Activated T-cell treated with anti-CD3 and anti-CD28 coated beads, Interleukin-2, amount 50 U/mL, for 72 hours (primary cell): ENCODE data around the gene PIBF1. TPM values are rescaled to one million over a fixed set of nuclear protein-coding genes. Genes with fewer than 3 reads are reported as not detected.

ENCODE experiments used
- ATAC-seq, 2 donors: fragments of 150-1000 bp; cut with Tn5 transposase; replicated peaks in 1 of 2; 2 replicates each; pipeline ENCODE4 v1.10.0; 2021; ENCODE audit warnings: moderate library complexity in 2 of 2, mild to moderate bottlenecking in 1 of 2
- DNase-seq, 2 donors: peaks; one replicate each; pipeline ENCODE4 v3.0.0; 2021 to 2022; ENCODE audit warnings: mixed read lengths in 1 of 2
- H3K27ac Mint-ChIP-seq: one replicate; pipeline ENCODE4 v1.8.0; 2022; ENCODE audit warnings: mild to moderate bottlenecking, moderate library complexity, mixed read lengths
- H3K27me3 Mint-ChIP-seq: one replicate; pipeline ENCODE4 v1.8.0; 2022; ENCODE audit warnings: low read depth, mixed read lengths
- H3K36me3 Mint-ChIP-seq, 2 donors: one replicate each; pipeline ENCODE4 v1.8.0; 2022; ENCODE audit warnings: mixed read lengths in 2 of 2, mild to moderate bottlenecking in 1 of 2; ENCODE audit not compliant: insufficient read depth in 2 of 2
- H3K4me1 Mint-ChIP-seq: one replicate; pipeline ENCODE4 v1.8.0; 2022; ENCODE audit warnings: low read depth, mixed read lengths
- H3K4me3 Mint-ChIP-seq, 2 donors: one replicate each; pipeline ENCODE4 v1.8.0; 2022; ENCODE audit warnings: mild to moderate bottlenecking in 2 of 2, mixed read lengths in 2 of 2, moderate library complexity in 2 of 2
- H3K9me3 Mint-ChIP-seq, 2 donors: one replicate each; pipeline ENCODE4 v1.8.0; 2022; ENCODE audit warnings: mixed read lengths in 2 of 2
- total RNA-seq, 2 donors: library from RNA; stranded (reverse); gene quantifications; one replicate each; pipeline ENCODE4 v1.2.3, GENCODE V29; 2022

The PIBF1 gene
- total RNA-seq, 2 donors from 2014 or later, result 17.5 to 21.2 TPM

GRCh38 chr13:73055813-73056564 is 274.1 kb downstream of the PIBF1 start:
- no peaks in the 10 kb centered on the region for H3K9me3 Mint-ChIP-seq
- peaks cover 45% of the 10 kb centered on the region for H3K27me3 Mint-ChIP-seq
- no peak overlapping the region for H3K4me3 Mint-ChIP-seq
- ATAC-seq (no peak), DNase-seq (no peak)
- H3K36me3 Mint-ChIP-seq, result peaks cover 0 to 2% of the 10 kb centered on the region in 2 donors
- peaks cover 19% of the 10 kb centered on the region for H3K4me1 Mint-ChIP-seq
- no peak overlapping the region for H3K27ac Mint-ChIP-seq

- Mint-ChIP-seq H3K4me1 (peaks cover 19% of the 10 kb centered on the region), H3K36me3 (peaks cover 0 to 2% of the 10 kb centered on the region in 2 donors), H3K27ac (no peak overlapping the region), H3K27me3 (peaks cover 45% of the 10 kb centered on the region), H3K4me3 (no peak overlapping the region), H3K9me3 (no peaks in the 10 kb centered on the region)
- no peak for DNase-seq
- no peak for ATAC-seq
Measured at GRCh38 chr13:73056565-73056962, 274.6 kb downstream of the PIBF1 start.

- peaks cover 45% of the 10 kb centered on the region for H3K27me3 Mint-ChIP-seq
- peak overlapping the region in 1 of 2 donors; percentile 93 for H3K4me3 Mint-ChIP-seq
- H3K9me3 Mint-ChIP-seq, result no peaks in the 10 kb centered on the region
- ATAC-seq, result no peak
- peaks cover 0 to 2% of the 10 kb centered on the region in 2 donors for H3K36me3 Mint-ChIP-seq
- DNase-seq, result no peak
- H3K27ac Mint-ChIP-seq, result no peak overlapping the region
- peaks cover 19% of the 10 kb centered on the region for H3K4me1 Mint-ChIP-seq
Measured at GRCh38 chr13:73057284-73058063, 275.5 kb downstream of the PIBF1 start.

- Mint-ChIP-seq H3K27me3 (peaks cover 45% of the 10 kb centered on the region), H3K36me3 (peaks cover 0 to 2% of the 10 kb centered on the region in 2 donors), H3K4me3 (peak overlapping the region; percentile 89 to 93), H3K4me1 (peaks cover 19% of the 10 kb centered on the region), H3K27ac (no peak overlapping the region), H3K9me3 (no peaks in the 10 kb centered on the region)
- ATAC-seq, result no peak
- no peak for DNase-seq
Measured at GRCh38 chr13:73058064-73058313, 276.1 kb downstream of the PIBF1 start.

- Mint-ChIP-seq H3K4me3 (peak overlapping the region; percentile 89 to 93), H3K36me3 (peaks cover 0 to 2% of the 10 kb centered on the region in 2 donors), H3K27ac (no peak overlapping the region), H3K27me3 (peaks cover 45% of the 10 kb centered on the region), H3K4me1 (peaks cover 19% of the 10 kb centered on the region), H3K9me3 (no peaks in the 10 kb centered on the region)
- ATAC-seq (peak in 1 of 2 donors; percentile 16), DNase-seq (no peak)
Measured at GRCh38 chr13:73058432-73058735, 276.5 kb downstream of the PIBF1 start.

- Mint-ChIP-seq H3K27ac (no peak within 1 kb of the TSS), H3K4me3 (peak within 1 kb of the TSS; percentile 89 to 93), H3K27me3 (peaks cover 45% of the 10 kb centered on the region), H3K9me3 (no peaks in the 10 kb centered on the region), H3K4me1 (peaks cover 19% of the 10 kb centered on the region), H3K36me3 (peaks cover 0 to 2% of the 10 kb centered on the region in 2 donors)
- DNase-seq, result peak; percentile 97 to 98
- ATAC-seq, result peak; percentile 97 to 98
Measured at GRCh38 chr13:73058736-73059459, 277.0 kb downstream of the PIBF1 start, which contains the start of gene KLF5. Gene KLF5, plus strand, starts transcription at chr13:73059005. Its CDS starts 323 bp downstream, at chr13:73059328.

GRCh38 chr13:73059460-73060250 is 277.7 kb downstream of the PIBF1 start:
- Mint-ChIP-seq H3K27ac (no peak overlapping the region), H3K36me3 (peaks cover 0 to 2% of the 10 kb centered on the region in 2 donors), H3K4me3 (peak overlapping the region; percentile 78 to 88), H3K27me3 (peaks cover 45% of the 10 kb centered on the region), H3K9me3 (no peaks in the 10 kb centered on the region), H3K4me1 (peaks cover 19% of the 10 kb centered on the region)
- DNase-seq, result peak; percentile 51 to 65
- peak; percentile 39 to 50 for ATAC-seq

- H3K36me3 Mint-ChIP-seq, result peaks cover 0 to 2% of the 10 kb centered on the region in 2 donors
- peak; percentile 1 for DNase-seq
- no peak overlapping the region for H3K27ac Mint-ChIP-seq
- H3K9me3 Mint-ChIP-seq, result no peaks in the 10 kb centered on the region
- peaks cover 42% of the 10 kb centered on the region for H3K27me3 Mint-ChIP-seq
- H3K4me3 Mint-ChIP-seq, result peak overlapping the region; percentile 78 to 88
- no peak for ATAC-seq
- H3K4me1 Mint-ChIP-seq, result peaks cover 19% of the 10 kb centered on the region
Measured at GRCh38 chr13:73060251-73061160, 278.6 kb downstream of the PIBF1 start.

- ATAC-seq (no peak), DNase-seq (no peak)
- peaks cover 0 to 2% of the 10 kb centered on the region in 2 donors for H3K36me3 Mint-ChIP-seq
Measured at GRCh38 chr13:73061473-73061872, 279.5 kb downstream of the PIBF1 start.

GRCh38 chr13:73061876-73062275 is 279.9 kb downstream of the PIBF1 start:
- ATAC-seq, result no peak
- no peak overlapping the region for H3K27ac Mint-ChIP-seq

More at GRCh38 chr13:73061473-73061872, 279.5 kb downstream of the PIBF1 start:
- Mint-ChIP-seq H3K27me3 (peaks cover 32% of the 10 kb centered on the region), H3K27ac (no peak overlapping the region), H3K9me3 (no peaks in the 10 kb centered on the region), H3K4me1 (peaks cover 19% of the 10 kb centered on the region), H3K4me3 (peak overlapping the region in 1 of 2 donors; percentile 23)

GRCh38 chr13:73062468-73062867 is 280.5 kb downstream of the PIBF1 start:
- H3K9me3 Mint-ChIP-seq, result no peaks in the 10 kb centered on the region
- H3K4me3 Mint-ChIP-seq, result no peak overlapping the region
- no peak for DNase-seq
- peaks cover 25% of the 10 kb centered on the region for H3K27me3 Mint-ChIP-seq
- H3K4me1 Mint-ChIP-seq, result peaks cover 19% of the 10 kb centered on the region
- H3K36me3 Mint-ChIP-seq, result peaks cover 0 to 2% of the 10 kb centered on the region in 2 donors
- no peak overlapping the region for H3K27ac Mint-ChIP-seq
- ATAC-seq, result no peak

More at GRCh38 chr13:73061876-73062275, 279.9 kb downstream of the PIBF1 start:
- no peak for DNase-seq
- H3K36me3 Mint-ChIP-seq, result peaks cover 0 to 2% of the 10 kb centered on the region in 2 donors
- H3K9me3 Mint-ChIP-seq, result no peaks in the 10 kb centered on the region
- no peak overlapping the region for H3K4me3 Mint-ChIP-seq
- peaks cover 19% of the 10 kb centered on the region for H3K4me1 Mint-ChIP-seq
- peaks cover 31% of the 10 kb centered on the region for H3K27me3 Mint-ChIP-seq

- Mint-ChIP-seq H3K4me3 (no peak overlapping the region), H3K36me3 (peaks cover 0 to 2% of the 10 kb centered on the region in 2 donors), H3K27me3 (peaks cover 18% of the 10 kb centered on the region), H3K9me3 (no peaks in the 10 kb centered on the region), H3K4me1 (peaks cover 17% of the 10 kb centered on the region), H3K27ac (no peak overlapping the region)
- DNase-seq (no peak), ATAC-seq (no peak)
Measured at GRCh38 chr13:73063166-73063565, 281.2 kb downstream of the PIBF1 start.
